CD4-positive, alpha-beta memory T cell (primary cell): ENCODE data around the gene MAMDC2. TPM values are rescaled to one million over a fixed set of nuclear protein-coding genes. Genes with fewer than 3 reads are reported as not detected.

Experiments used
- CTCF ChIA-PET: fragments of 350-600 bp; sonication (Branson Sonifier 250); formaldehyde crosslinking; loops from one replicate; lab custom pipeline; 2021; ENCODE audit warnings: inconsistent platforms; ENCODE audit not compliant: partially characterized antibody; lab: Charles Lee
- POLR2A ChIA-PET: fragments of 350-600 bp; sonication (Branson Sonifier 250); formaldehyde crosslinking; loops from one replicate; lab custom pipeline; 2021; ENCODE audit not compliant: partially characterized antibody; lab: Charles Lee
- DNase-seq, 5 donors: peaks; one replicate each; pipeline versions ENCODE4 v3.0.0 to v3.0.0-alpha.2; 2020 to 2022; ENCODE audit warnings: mixed read lengths in 1 of 5
- H3K27ac ChIP-seq: one replicate; pipeline ENCODE4 v1.7.0; 2013; ENCODE audit warnings: low read depth, low read length
- H3K27me3 ChIP-seq: 2 replicates; pipeline ENCODE4 v1.7.0; 2013; ENCODE audit warnings: mild to moderate bottlenecking, low read length, moderate library complexity; ENCODE audit not compliant: insufficient read depth
- H3K36me3 ChIP-seq: 2 replicates; pipeline ENCODE4 v1.7.0; 2013; ENCODE audit warnings: mild to moderate bottlenecking, low read length, moderate library complexity; ENCODE audit not compliant: insufficient read depth
- H3K4me1 ChIP-seq: 2 replicates; pipeline ENCODE4 v1.7.0; 2013; ENCODE audit warnings: mild to moderate bottlenecking, low read length, moderate library complexity; ENCODE audit not compliant: insufficient read depth
- H3K4me3 ChIP-seq, 2 donors: one replicate each; pipeline ENCODE4 v1.7.0; 2013; ENCODE audit warnings: low read length in 2 of 2, mild to moderate bottlenecking in 1 of 2
- H3K9me3 ChIP-seq, 2 donors: one replicate each; pipeline ENCODE4 v1.7.0; 2013; ENCODE audit warnings: low read length in 2 of 2, control low read depth in 1 of 2; ENCODE audit not compliant: control insufficient read depth in 1 of 2
- H3K27ac Mint-ChIP-seq, 7 donors: one replicate each; pipeline ENCODE4 v1.8.0; 2020 to 2021; ENCODE audit warnings: mixed read lengths in 7 of 7, mild to moderate bottlenecking in 6 of 7, inconsistent platforms in 3 of 7, moderate library complexity in 3 of 7
- H3K27me3 Mint-ChIP-seq, 2 donors: one replicate each; pipeline ENCODE4 v1.8.0; 2020 to 2021; ENCODE audit warnings: mixed read lengths in 2 of 2
- H3K36me3 Mint-ChIP-seq, 2 donors: one replicate each; pipeline ENCODE4 v1.8.0; 2020 to 2021; ENCODE audit warnings: mixed read lengths in 2 of 2, inconsistent platforms in 1 of 2, mild to moderate bottlenecking in 1 of 2
- H3K4me1 Mint-ChIP-seq, 4 donors: one replicate each; pipeline ENCODE4 v1.8.0; 2020 to 2021; ENCODE audit warnings: mixed read lengths in 4 of 4, mild to moderate bottlenecking in 1 of 4
- H3K4me3 Mint-ChIP-seq, 8 donors: one replicate each; pipeline ENCODE4 v1.8.0; 2020 to 2021; ENCODE audit warnings: mixed read lengths in 8 of 8, mild to moderate bottlenecking in 7 of 8, moderate library complexity in 6 of 8, inconsistent platforms in 3 of 8
- H3K9me3 Mint-ChIP-seq, 8 donors: one replicate each; pipeline ENCODE4 v1.8.0; 2020 to 2021; ENCODE audit warnings: mixed read lengths in 8 of 8, mild to moderate bottlenecking in 5 of 8, inconsistent platforms in 3 of 8, moderate library complexity in 1 of 8
- intact Hi-C: fragments of 100-400 bp; cut with micrococcal nuclease; formaldehyde crosslinking; loops from one replicate; pipeline ENCODE4 v1.15.1; 2023
- polyA plus RNA-seq, 2 donors: library from polyadenylated mRNA; unstranded; fragments of 300-500 nt; fragmentation: Illumina TruSeq; gene quantifications; one replicate each; pipeline ENCODE4 v1.2.3, GENCODE V29; 2021
- total RNA-seq, 2 experiments: library from RNA; stranded (reverse); gene quantifications; one replicate each; pipeline ENCODE4 v1.2.3, GENCODE V29; 2021

MAMDC2 gene, protein sequence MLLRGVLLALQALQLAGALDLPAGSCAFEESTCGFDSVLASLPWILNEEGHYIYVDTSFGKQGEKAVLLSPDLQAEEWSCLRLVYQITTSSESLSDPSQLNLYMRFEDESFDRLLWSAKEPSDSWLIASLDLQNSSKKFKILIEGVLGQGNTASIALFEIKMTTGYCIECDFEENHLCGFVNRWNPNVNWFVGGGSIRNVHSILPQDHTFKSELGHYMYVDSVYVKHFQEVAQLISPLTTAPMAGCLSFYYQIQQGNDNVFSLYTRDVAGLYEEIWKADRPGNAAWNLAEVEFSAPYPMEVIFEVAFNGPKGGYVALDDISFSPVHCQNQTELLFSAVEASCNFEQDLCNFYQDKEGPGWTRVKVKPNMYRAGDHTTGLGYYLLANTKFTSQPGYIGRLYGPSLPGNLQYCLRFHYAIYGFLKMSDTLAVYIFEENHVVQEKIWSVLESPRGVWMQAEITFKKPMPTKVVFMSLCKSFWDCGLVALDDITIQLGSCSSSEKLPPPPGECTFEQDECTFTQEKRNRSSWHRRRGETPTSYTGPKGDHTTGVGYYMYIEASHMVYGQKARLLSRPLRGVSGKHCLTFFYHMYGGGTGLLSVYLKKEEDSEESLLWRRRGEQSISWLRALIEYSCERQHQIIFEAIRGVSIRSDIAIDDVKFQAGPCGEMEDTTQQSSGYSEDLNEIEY
- total RNA-seq (not detected), polyA plus RNA-seq (not detected)

DNA sequence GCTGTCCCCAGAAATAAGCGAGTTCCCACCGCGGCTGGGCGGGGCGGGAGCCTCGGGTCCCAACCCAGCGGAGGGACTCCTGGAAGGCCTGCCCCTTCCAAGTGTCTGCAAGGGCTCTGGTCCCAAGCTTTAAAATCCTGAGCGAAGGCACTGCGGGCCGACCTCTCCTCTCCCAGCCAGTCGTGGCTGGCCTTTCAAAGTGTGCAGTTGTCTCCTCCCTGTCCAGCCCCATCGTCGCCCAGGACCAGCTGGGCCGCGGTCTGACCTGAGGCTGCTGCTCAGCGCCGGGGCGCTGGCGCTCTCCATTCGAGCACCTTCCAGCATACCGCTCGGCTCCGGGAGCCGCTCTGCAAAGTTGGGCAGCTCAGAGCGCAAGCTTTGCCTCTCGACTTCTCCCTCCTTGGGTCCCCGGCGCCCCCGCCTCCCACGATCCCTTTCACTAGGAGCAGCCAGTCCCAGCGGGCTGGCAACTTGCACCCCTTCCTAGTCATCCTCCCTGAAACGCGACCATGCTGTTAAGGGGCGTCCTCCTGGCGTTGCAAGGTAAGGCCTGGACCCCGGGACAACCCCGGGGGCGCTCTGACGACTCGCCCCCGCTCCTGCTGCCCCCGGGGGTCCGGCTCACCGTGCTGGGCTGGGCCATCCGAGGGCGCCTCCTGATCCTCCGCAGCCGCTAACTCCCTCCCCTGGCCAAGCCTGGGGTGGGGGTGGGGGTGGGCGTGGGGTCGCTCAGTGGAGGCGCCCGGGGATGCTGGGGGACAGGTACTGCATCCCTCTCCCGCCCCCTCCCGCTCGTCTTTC is at the start of gene MAMDC2:
MAMDC2 (plus strand) TSS at position 160 of the 801 bp plus-strand sequence; CDS start at position 510, 350 bp downstream.
- DNase-seq, result no peak
- ChIA-PET POLR2A (no interaction called here), CTCF (no interaction called here)
- H3K27ac ChIP-seq, result no peak within 1 kb of the TSS
- peak within 1 kb of the TSS in 1 of 7 donors; percentile 13 for H3K27ac Mint-ChIP-seq
- peaks cover 5 to 24% (median 12%) of the 10 kb centered on the region in 4 donors for H3K4me1 Mint-ChIP-seq
- intact Hi-C loops, result no loop called here
- H3K27me3 ChIP-seq, result no peaks in the 10 kb centered on the region
- no peaks in the 10 kb centered on the region for H3K36me3 ChIP-seq
- no peaks in the 10 kb centered on the region for H3K9me3 ChIP-seq
- H3K4me3 Mint-ChIP-seq, result peak within 1 kb of the TSS; percentile 55 to 77 (median 67)
- H3K4me3 ChIP-seq, result no peak within 1 kb of the TSS
- H3K4me1 ChIP-seq, result no peaks in the 10 kb centered on the region
- no peaks in the 10 kb centered on the region for H3K9me3 Mint-ChIP-seq
- H3K36me3 Mint-ChIP-seq, result no peaks in the 10 kb centered on the region
- peaks cover 44 to 45% of the 10 kb centered on the region in 2 donors for H3K27me3 Mint-ChIP-seq

DNA sequence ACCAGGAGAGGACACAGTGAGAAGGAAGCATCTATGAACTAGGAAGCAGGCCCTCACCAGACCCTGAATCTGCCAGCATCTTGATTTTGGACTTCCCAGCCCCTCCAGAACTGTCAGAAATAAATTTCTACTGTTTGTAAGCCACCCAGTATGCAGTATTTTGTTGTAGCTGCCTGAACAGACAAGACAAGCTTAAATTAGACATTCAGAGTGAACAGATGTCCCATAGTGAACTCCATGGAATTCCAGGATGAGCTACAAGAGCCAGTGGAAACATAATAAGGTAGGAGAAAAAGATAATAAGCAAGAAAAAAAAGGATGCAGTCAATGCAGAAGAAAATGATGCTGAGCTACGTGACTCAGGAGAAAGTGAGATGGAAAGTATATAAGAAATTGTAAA is 47.8 kb upstream of the MAMDC2 start:
- H3K27me3 ChIP-seq, result no peaks in the 10 kb centered on the region
- POLR2A ChIA-PET, result no interaction called here
- no peak overlapping the region for H3K4me3 ChIP-seq
- no peaks in the 10 kb centered on the region for H3K4me1 ChIP-seq
- DNase-seq, result no peak
- Mint-ChIP-seq H3K27me3 (peaks cover 2 to 7% of the 10 kb centered on the region in 2 donors), H3K9me3 (no peaks in the 10 kb centered on the region), H3K36me3 (no peaks in the 10 kb centered on the region), H3K4me1 (no peaks in the 10 kb centered on the region), H3K27ac (no peak overlapping the region), H3K4me3 (no peak overlapping the region)
- CTCF ChIA-PET, result interaction anchor here (1.1 kb wide), 1 partner anchor 9 kb away, joined by 3 read pairs; no protein-coding TSS in a partner anchor
- H3K36me3 ChIP-seq, result no peaks in the 10 kb centered on the region
- no peak overlapping the region for H3K27ac ChIP-seq
- intact Hi-C loops, result no loop called here
- H3K9me3 ChIP-seq, result no peaks in the 10 kb centered on the region

DNA sequence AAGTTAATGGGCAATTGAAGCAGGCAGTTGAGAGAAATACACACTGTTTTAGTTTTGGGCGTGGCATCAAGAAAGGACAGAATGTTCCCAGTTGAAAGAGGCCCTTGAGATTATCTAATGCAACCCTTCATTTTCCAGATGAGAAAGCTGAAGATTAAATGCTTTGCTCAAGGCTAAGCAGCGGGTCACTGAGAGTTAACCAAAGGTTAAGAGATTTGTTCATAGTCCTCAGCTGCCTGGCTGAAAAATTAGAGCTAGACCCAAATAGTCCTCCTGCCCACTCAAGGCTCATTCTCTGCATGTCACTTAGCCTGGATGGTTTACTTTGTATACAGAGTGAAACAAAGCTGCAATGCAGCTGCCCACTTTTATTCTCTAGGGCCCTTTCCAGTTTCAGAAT is 46.7 kb upstream of the MAMDC2 start:
- H3K36me3 Mint-ChIP-seq, result no peaks in the 10 kb centered on the region
- H3K4me1 Mint-ChIP-seq, result no peaks in the 10 kb centered on the region
- ChIA-PET CTCF (no interaction called here), POLR2A (no interaction called here)
- H3K27ac Mint-ChIP-seq, result no peak overlapping the region
- peaks cover 2 to 10% of the 10 kb centered on the region in 2 donors for H3K27me3 Mint-ChIP-seq
- Histone ChIP-seq H3K4me1 (no peaks in the 10 kb centered on the region), H3K27me3 (no peaks in the 10 kb centered on the region), H3K4me3 (no peak overlapping the region), H3K9me3 (no peaks in the 10 kb centered on the region), H3K27ac (no peak overlapping the region), H3K36me3 (no peaks in the 10 kb centered on the region)
- no peak for DNase-seq
- no peak overlapping the region for H3K4me3 Mint-ChIP-seq
- intact Hi-C loops, result no loop called here
- no peaks in the 10 kb centered on the region for H3K9me3 Mint-ChIP-seq

DNA sequence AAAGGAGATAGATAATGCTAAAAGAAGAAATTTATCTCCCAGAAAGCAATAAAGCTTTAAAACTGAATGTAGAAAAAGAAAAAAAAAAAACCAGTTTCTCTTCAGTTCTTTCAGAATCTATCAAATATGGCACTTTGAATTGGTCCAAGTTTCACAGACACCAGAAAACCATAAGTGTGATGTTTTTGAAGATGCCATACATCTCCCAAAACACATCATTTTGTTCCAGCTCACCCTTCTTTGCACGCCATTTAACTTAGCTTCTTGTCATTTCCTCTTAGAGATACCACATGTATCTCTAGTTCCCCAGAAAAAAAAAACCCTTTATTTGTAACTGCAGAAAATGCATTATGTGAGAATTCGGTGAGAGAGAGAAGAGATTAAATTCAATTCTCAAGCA is 46.1 kb upstream of the MAMDC2 start:
- no peak overlapping the region for H3K27ac ChIP-seq
- Mint-ChIP-seq H3K27me3 (peaks cover 2 to 10% of the 10 kb centered on the region in 2 donors), H3K4me1 (no peaks in the 10 kb centered on the region), H3K4me3 (no peak overlapping the region), H3K36me3 (no peaks in the 10 kb centered on the region), H3K27ac (no peak overlapping the region), H3K9me3 (no peaks in the 10 kb centered on the region)
- no peak for DNase-seq
- ChIA-PET CTCF (no interaction called here), POLR2A (no interaction called here)
- H3K36me3 ChIP-seq, result no peaks in the 10 kb centered on the region
- no peaks in the 10 kb centered on the region for H3K9me3 ChIP-seq
- no peaks in the 10 kb centered on the region for H3K27me3 ChIP-seq
- no peaks in the 10 kb centered on the region for H3K4me1 ChIP-seq
- H3K4me3 ChIP-seq, result no peak overlapping the region
- intact Hi-C loops, result no loop called here

DNA sequence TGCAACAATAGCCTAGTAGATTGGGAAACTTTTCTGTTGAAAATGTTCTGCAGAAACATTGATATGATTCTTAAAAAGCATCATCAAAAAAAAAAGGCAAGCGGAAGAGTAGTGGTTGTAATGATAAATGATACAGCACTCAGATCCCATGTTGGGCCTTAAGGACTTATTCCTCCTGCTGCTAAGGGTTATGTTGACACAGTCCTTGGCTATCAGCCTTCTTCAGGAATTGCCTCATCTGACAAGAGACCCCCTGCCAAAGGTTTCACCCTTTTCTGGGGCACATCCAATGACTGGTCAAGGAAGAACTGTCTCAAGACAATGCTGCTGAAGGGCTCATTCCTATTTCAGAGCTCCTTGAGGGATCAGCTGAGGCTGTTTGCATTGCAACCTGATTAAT is 44.3 kb upstream of the MAMDC2 start:
- DNase-seq, result no peak
- Histone ChIP-seq H3K9me3 (no peaks in the 10 kb centered on the region), H3K4me3 (no peak overlapping the region), H3K27me3 (no peaks in the 10 kb centered on the region), H3K4me1 (no peaks in the 10 kb centered on the region), H3K27ac (no peak overlapping the region), H3K36me3 (no peaks in the 10 kb centered on the region)
- CTCF ChIA-PET, result no interaction called here
- H3K36me3 Mint-ChIP-seq, result no peaks in the 10 kb centered on the region
- intact Hi-C loops, result no loop called here
- no peaks in the 10 kb centered on the region for H3K9me3 Mint-ChIP-seq
- POLR2A ChIA-PET, result no interaction called here
- no peak overlapping the region for H3K27ac Mint-ChIP-seq
- H3K4me3 Mint-ChIP-seq, result no peak overlapping the region
- peaks cover 0 to 8% of the 10 kb centered on the region in 2 donors for H3K27me3 Mint-ChIP-seq
- H3K4me1 Mint-ChIP-seq, result no peaks in the 10 kb centered on the region

DNA sequence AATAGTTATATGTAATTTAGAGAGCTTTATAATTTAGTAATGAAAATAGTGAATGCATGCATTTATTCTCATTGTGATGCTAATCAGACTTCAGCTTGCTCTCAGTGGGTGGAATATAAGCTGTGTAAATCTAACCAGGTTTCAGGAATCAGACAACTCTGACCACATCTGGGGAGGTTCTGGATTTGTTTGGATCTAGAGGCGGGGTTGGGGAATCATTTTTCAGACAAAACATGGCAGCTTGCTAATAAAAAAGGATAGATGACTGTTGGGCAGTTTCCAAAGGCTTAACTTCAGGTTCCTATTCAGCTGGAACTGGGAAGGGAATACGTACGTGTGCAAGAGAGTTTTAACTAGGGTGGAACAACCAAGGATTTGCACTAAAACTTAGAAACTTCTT is 43.2 kb upstream of the MAMDC2 start:
- Histone ChIP-seq H3K27ac (no peak overlapping the region), H3K27me3 (no peaks in the 10 kb centered on the region), H3K4me1 (no peaks in the 10 kb centered on the region), H3K4me3 (no peak overlapping the region), H3K9me3 (no peaks in the 10 kb centered on the region), H3K36me3 (no peaks in the 10 kb centered on the region)
- H3K4me3 Mint-ChIP-seq, result no peak overlapping the region
- H3K36me3 Mint-ChIP-seq, result no peaks in the 10 kb centered on the region
- CTCF ChIA-PET, result no interaction called here
- DNase-seq, result no peak
- H3K4me1 Mint-ChIP-seq, result no peaks in the 10 kb centered on the region
- peaks cover 0 to 6% of the 10 kb centered on the region in 2 donors for H3K27me3 Mint-ChIP-seq
- H3K27ac Mint-ChIP-seq, result no peak overlapping the region
- POLR2A ChIA-PET, result no interaction called here
- intact Hi-C loops, result no loop called here
- H3K9me3 Mint-ChIP-seq, result no peaks in the 10 kb centered on the region
